Epidermal melanocyte (primary cell): ENCODE measurements around the gene FXR2.

ENCODE experiments used
- DNase-seq: peaks from one replicate; pipeline ENCODE4 v3.0.0; 2011; ENCODE audit warnings: low spot score; ENCODE audit not compliant: insufficient read length

FXR2 gene

DNA sequence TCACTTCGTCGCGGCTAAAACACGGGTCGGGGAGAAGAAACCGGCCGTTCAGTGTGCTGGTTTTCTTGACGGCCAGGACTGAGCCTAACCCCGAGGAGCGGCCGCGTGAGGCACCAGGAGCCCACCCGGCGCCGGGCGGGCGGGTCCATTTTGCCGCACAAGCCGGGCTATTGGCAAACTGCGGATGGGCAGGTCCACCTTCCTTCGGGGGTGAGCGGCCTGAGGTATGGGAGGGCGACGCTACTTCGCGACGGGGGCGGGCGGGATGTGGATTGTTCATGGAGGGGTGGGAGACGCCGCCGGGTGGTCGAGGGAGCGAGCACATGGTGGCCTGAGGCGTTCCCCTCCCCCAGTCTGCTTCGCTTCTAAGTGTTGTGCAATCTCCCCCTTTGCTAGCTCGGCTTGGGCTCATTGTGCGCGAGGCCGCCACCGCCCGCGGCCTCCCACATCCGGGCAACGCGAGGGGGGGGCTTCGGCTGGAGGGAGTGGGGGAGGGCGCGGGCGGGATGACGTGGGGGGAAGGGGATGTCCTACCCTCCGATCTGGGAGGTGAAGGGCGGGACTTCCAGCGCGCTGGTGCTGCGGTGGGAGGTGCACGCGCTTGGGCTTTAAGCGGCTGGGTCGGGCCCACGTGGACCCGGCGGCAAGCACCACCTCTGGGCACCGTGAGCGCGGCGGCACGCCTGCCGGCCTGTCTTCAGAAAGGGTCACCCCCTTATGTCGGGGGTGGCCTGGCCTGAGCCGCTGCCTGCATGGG lies 41.2 kb downstream of the FXR2 start:
- DNase-seq = peak; percentile 94

DNA sequence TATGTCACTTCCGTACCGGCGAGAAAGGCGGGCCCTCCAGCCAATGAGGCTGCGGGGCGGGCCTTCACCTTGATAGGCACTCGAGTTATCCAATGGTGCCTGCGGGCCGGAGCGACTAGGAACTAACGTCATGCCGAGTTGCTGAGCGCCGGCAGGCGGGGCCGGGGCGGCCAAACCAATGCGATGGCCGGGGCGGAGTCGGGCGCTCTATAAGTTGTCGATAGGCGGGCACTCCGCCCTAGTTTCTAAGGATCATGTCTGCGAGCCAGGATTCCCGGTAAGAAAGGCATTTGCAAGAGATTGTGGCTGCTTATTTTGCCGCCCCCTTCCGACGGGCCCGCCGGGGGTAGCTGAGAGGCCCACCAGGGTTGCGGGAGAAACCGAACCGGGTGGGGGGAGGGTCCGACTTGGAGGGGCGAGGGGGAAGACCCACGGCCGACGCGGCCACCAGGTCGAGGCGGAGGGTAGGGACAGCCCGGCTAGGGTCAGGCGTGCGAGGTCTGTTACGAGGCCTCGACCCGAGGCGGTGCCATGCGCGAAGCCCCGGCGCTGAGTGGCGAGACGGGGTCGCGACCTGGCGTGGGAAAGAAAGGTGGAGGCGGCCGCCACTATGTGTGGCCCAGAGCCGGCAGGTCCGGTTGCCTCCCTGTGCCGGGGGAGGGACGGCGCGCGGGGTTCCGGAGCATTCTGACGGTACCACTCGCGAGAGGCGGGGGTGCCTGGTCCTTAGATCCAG lies 41.9 kb downstream of the FXR2 start:
- DNase-seq = no peak

DNA sequence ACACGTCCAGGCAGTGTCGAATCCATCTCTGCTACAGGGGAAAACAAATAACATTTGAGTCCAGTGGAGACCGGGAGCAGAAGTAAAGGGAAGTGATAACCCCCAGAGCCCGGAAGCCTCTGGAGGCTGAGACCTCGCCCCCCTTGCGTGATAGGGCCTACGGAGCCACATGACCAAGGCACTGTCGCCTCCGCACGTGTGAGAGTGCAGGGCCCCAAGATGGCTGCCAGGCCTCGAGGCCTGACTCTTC lies 42.4 kb downstream of the FXR2 start:
- peak; percentile 98 for DNase-seq

DNA sequence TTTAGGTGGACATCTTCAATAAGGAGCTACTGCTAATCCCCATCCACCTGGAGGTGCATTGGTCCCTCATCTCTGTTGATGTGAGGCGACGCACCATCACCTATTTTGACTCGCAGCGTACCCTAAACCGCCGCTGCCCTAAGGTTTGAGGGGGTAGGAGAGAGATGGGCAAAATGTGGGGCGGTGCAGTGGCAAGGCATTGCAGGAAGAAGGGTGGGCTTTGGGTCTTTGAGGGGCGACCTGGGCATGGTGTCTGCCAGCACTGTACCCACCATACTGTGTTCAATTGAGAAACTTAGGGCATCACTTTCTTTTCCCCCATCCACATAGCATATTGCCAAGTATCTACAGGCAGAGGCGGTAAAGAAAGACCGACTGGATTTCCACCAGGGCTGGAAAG lies 44.3 kb downstream of the FXR2 start:
- no peak for DNase-seq

DNA sequence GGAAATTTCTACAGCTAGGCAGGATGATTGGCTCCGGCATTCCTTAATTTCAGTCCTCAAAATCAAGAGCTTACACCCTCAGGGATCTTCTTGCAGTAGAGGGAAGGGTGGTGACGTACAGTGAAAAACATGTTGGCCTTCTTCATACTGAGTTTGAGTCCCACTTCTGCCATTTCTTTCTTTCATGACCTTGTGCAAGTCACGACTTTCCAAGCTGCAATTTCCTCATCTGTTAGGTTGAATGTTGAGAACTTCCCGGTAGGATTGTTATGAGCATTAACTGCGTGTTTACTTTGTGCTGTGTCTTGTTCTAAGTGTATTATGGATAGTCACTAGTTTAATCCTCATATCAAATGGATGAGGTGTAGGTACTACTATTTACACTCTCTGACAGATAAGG lies 45.1 kb downstream of the FXR2 start:
- no peak for DNase-seq

DNA sequence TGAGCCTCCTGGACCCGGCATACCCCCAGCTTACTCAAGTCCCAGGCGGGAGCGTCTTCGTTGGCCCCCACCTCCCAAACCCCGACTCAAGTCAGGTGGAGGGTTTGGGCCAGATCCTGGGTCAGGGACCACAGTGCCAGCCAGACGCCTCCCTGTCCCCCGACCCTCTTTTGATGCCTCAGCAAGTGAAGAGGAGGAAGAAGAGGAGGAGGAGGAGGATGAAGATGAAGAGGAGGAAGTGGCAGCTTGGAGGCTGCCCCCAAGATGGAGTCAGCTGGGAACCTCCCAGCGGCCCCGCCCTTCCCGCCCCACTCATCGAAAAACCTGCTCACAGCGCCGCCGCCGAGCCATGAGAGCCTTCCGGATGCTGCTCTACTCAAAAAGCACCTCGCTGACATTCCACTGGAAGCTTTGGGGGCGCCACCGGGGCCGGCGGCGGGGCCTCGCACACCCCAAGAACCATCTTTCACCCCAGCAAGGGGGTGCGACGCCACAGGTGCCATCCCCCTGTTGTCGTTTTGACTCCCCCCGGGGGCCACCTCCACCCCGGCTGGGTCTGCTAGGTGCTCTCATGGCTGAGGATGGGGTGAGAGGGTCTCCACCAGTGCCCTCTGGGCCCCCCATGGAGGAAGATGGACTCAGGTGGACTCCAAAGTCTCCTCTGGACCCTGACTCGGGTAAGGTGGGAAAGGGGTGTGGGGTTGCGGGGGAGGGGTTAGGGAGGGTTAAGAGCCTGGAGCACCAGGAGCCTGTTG lies 51.4 kb downstream of the FXR2 start:
- DNase-seq = no peak

DNA sequence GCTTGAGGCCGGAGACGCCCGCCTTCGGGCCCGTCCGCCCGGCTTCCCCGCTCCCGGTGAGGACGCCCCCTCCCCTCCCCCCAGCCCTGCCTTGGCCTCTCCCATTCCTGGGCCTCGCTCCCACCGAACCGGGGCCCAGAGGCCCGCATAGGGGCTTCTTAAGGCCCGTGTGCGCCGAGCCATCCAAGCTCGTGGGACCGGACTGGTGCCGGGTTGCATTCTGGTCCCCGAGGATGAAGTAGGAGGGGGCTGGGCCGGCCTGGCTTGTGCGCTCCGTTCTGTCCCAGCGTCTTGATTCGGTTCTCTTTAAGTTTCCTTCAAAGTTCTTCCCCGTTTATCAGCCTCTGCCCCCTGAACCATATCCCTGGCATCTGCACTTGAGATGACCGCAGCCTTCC lies 52.5 kb downstream of the FXR2 start:
- no peak for DNase-seq

DNA sequence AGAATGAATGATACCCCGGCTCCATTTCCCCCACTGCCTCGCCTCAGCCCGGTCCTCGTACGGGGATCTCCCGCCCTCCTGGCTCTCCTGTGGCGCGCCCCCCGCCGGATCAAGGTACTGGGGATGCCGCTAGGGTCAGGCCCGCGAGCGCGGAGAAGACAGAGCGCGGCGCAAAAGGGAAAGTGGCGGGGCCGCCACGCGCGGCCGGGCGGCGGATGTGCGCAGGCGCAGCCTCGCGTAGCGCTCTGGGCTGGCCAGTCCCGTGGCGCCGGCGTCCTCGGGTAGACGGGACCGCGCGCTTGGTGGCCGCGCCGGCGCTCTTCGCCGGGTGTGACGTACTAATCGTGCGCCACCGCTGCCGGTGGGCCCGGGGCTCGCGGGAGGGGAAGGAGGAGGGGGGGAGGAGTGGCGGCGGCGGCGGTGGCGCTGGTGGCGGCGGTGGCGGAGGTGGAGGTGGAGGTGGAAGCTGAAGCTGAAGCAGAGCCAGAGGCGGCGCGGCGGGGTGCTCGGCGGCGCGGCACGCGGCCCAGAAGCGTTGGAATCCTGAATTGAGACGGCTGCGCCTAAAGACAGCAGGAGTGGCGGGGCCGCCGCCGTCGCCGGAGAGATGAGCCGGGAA lies 53.0 kb downstream of the FXR2 start, which contains the start of gene SENP3:
Gene SENP3, plus strand, starts transcription at position 331 of the 619 bp plus-strand sequence. CDS start 1,158 bp downstream, outside the sequence.
- peak; percentile 97 for DNase-seq

DNA sequence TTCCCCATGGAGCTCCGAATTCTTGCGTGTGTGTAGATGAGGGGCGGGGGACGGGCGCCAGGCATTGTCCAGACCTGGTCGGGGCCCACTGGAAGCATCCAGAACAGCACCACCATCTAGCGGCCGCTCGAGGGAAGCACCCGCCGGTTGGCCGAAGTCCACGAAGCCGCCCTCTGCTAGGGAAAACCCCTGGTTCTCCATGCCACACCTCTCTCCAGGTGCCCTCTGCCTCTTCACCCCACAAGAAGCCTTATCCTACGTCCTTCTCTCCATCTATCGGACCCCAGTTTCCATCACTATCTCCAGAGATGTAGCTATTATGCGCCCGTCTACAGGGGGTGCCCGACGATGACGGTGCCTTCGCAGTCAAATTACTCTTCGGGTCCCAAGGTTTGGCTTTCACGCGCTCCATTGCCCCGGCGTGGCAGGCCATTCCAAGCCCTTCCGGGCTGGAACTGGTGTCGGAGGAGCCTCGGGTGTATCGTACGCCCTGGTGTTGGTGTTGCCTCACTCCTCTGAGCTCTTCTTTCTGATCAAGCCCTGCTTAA lies 53.6 kb downstream of the FXR2 start:
- DNase-seq = peak; percentile 91

DNA sequence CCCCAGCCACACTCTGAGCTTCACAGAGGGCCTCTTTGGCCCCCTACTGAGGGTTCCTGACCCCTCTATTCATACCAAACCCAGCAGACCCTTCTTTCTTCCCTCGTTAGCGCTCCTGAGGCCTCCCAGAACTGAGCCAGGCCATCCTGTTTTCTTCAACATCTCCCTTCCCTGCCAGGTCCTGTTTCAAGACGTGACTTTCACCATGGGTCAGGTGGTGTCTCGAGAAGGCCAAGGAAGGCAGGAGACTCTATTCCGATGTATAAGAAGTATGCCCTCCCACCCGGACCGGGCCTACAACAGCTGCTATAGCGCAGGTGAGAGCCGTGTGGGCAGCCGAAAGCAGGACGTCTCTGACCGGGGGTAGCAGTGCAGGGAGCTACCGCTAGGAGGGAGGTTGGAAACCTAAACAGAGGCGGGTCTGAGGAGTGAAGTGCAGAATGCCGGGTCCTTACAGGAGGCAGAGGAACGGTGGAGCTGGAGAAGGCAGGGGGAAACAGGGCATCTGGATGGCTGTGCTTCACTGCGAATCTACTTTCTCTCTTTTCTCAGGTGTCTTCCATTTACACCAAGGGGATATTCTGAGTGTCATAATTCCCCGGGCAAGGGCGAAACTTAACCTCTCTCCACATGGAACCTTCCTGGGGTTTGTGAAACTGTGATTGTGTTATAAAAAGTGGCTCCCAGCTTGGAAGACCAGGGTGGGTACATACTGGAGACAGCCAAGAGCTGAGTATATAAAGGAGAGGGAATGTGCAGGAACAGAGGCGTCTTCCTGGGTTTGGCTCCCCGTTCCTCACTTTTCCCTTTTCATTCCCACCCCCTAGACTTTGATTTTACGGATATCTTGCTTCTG lies 54.3 kb downstream of the FXR2 start:
- DNase-seq = no peak

DNA sequence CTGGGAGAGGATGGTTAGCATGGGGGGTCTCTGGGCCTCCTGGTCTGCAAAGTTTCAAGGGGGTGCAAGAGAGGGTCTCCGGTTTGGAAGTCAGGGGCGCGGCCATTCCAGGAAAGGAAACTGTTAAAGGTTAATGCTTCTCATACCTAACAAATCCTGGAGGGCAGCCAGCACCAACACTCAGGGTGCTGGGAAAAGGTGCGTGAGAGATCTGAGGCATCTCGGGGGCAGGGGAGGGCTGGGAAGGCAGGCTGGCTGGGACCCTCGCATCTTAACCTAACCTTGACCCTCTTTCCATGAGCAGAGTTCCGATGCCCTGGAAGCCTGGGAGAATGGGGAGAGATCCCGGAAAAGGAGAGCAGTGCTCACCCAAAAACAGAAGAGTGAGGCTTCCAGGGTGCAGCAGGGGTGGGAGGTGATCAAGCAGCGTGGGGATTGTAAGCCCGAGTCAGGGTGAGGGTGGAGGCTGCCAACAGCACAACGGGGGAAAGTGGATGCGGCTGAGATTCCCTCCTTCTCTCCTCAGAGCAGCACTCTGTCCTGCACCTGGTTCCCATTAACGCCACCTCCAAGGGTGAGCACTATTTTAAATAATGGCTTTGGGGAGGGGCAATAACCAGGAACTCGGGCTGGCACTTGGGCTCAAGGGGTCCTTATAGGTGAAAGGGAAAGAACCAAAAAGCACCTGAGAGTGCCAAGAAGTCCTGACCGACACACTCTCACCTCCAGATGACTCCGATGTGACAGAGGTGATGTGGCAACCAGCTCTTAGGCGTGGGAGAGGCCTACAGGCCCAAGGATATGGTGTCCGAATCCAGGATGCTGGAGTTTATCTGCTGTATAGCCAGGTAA lies 55.2 kb downstream of the FXR2 start:
- DNase-seq = no peak

DNA sequence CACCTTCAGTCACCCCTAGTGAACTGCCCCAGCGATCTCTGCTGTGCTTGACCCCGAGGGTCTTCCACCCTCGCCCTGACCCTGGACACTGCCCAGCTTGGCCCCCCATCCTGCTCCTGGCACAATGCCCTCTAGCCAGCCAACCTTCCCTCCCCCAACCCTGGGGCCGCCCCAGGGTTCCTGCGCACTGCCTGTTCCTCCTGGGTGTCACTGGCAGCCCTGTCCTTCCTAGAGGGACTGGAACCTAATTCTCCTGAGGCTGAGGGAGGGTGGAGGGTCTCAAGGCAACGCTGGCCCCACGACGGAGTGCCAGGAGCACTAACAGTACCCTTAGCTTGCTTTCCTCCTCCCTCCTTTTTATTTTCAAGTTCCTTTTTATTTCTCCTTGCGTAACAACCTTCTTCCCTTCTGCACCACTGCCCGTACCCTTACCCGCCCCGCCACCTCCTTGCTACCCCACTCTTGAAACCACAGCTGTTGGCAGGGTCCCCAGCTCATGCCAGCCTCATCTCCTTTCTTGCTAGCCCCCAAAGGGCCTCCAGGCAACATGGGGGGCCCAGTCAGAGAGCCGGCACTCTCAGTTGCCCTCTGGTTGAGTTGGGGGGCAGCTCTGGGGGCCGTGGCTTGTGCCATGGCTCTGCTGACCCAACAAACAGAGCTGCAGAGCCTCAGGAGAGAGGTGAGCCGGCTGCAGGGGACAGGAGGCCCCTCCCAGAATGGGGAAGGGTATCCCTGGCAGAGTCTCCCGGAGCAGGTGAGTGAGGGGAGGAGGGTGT lies 56.0 kb downstream of the FXR2 start, which contains the start of gene TNFSF13:
Gene TNFSF13, plus strand, starts transcription at position 207 of the 776 bp plus-strand sequence. Its CDS starts 290 bp downstream, at position 497.
- DNase-seq = no peak

DNA sequence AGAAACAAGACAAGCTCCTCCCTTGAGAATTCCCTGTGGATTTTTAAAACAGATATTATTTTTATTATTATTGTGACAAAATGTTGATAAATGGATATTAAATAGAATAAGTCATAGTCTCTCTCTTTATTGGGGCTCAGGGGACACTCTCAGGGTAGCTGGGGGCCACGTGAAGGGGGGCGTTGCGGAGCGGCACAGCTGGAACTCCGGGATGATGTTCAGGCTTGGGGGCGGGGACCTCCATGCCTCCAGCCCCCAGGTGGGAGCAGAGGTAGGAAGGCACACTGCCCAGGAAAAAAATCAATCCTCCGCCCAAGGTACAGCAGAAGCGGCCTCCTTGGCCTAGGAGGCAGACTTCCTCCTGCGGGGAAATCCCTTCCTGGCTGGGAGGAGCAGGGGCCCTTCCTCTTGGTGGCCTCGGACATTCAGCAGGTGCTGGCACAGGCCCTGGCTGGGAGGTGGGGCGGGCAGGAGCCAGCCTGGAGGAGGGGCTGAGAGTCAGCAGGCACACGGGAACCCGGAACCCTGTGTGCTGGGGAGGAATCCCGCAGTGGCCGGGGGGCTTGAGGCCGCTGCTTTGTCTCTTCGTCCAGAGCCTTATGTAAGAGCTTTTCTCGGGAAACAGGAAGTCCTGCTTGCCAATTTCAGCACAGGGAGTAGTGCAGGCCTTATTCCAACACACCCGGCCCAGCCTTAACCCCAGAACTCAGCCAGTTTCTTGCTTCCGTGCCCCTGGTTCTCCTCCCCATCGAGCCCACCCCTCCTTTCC lies 56.7 kb downstream of the FXR2 start:
- DNase-seq = peak; percentile 30

DNA sequence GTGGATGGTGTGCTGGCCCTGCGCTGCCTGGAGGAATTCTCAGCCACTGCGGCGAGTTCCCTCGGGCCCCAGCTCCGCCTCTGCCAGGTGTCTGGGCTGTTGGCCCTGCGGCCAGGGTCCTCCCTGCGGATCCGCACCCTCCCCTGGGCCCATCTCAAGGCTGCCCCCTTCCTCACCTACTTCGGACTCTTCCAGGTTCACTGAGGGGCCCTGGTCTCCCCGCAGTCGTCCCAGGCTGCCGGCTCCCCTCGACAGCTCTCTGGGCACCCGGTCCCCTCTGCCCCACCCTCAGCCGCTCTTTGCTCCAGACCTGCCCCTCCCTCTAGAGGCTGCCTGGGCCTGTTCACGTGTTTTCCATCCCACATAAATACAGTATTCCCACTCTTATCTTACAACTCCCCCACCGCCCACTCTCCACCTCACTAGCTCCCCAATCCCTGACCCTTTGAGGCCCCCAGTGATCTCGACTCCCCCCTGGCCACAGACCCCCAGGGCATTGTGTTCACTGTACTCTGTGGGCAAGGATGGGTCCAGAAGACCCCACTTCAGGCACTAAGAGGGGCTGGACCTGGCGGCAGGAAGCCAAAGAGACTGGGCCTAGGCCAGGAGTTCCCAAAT lies 57.4 kb downstream of the FXR2 start:
- no peak for DNase-seq

DNA sequence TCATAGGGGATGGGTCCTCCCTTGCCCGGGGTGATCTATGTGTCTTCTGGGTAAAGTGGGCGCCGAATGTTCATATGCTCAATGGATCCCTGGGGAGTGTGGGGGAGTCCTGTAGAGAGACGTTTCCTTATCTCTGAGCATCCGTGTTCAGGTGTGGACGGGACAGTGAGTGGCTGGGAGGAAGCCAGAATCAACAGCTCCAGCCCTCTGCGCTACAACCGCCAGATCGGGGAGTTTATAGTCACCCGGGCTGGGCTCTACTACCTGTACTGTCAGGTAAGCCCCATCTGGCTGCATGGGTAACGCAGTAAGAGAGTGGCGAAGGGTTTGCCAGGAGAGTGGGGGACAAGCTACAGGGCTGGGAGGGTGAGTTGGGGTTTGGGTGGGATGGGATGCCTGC lies 58.1 kb downstream of the FXR2 start:
- DNase-seq = no peak

DNA sequence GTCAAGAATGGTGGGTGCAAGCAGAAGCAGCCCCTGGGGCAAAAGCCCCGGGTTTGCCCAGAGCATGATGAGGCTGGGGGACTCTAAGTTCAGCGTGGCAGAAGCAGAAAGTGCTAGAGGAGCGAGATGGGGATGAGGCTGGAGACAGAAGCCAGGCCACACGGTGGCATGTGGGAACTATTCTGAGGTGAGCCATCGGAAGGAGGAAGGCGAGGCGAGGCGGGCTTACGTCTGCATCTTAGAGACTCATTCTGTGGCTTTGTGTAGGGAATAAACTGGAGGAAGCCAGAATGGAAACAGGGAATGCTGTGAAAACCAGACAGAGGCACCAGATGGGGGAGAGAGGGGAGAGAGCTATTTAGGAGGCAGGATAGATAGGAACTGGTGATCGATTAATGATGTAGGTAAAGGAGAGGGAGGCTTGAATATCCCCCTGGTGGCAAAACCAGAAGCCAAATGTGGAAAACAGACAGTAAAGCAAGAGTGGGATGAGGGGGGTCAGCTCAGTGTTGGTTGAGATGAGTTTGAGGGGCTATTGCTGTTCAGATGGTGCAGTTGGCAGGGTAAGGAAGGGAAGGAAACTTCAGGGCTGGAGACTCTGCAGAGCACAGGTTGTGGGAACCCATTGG lies 59.3 kb downstream of the FXR2 start:
- DNase-seq = no peak

DNA sequence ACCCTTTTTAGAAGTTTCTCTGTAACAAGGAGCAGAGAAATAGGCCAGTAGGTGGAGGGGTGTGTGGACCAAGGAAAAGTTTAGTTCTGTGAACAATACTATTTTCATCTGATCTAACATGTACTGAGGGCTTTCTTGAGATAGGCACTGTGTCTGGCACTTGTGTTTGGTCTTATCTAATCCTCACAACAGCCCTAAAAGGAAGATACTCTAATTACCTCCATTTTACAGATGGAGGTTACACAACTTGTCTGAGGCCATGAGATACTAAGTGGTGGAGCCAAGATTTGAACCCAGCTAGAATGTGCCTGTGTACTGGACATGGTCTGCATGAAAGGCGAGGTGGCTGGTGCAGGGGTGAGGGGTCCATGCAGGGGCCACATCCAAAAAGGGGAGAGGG lies 61.3 kb downstream of the FXR2 start:
- DNase-seq = no peak
